ENCODE data around the gene PRR33.

- TF ChIP-seq REST (IDR thresholded peaks at IDR 0.05; ENCODE audit: low read depth, low read length) (no peak), CTCF (IDR thresholded peaks at IDR 0.05 in 2 of 3, conservative IDR thresholded peaks at IDR 0.05 in 1 of 3; ENCODE audit: control insufficient read depth in 2 of 3, extremely low read depth in 1 of 3, insufficient read depth in 1 of 3, low read depth in 3 of 3, low read length in 3 of 3) (no peak), MYC (IDR thresholded peaks at IDR 0.05; ENCODE audit: insufficient read depth, insufficient read length, insufficient replicate concordance, low read length, severe bottlenecking) (no peak), RAD21 (IDR thresholded peaks at IDR 0.05; ENCODE audit: insufficient read depth, low read depth, low read length) (no peak), PRDM15 (CRISPR knock-in tag; IDR thresholded peaks at IDR 0.05) (no peak), CBX3 (IDR thresholded peaks at IDR 0.05; ENCODE audit: borderline replicate concordance, low read depth) (no peak), MEF2B (IDR thresholded peaks at IDR 0.05; ENCODE audit: partially characterized antibody, poor library complexity, severe bottlenecking) (no peak), POLR2AphosphoS5 (IDR thresholded peaks at IDR 0.05; ENCODE audit: low read length) (no peak), POLR2A (IDR thresholded peaks at IDR 0.05; ENCODE audit: low read depth, low read length) (no peak), JUND (IDR thresholded peaks at IDR 0.05; ENCODE audit: low read depth, low read length) (no peak), ZZZ3 (IDR thresholded peaks at IDR 0.05; ENCODE audit: control insufficient read depth, insufficient read length, low read depth) (no peak), SRF (IDR thresholded peaks at IDR 0.05; ENCODE audit: low read depth in 2 of 2, low read length in 2 of 2) (no peak), BCL3 (IDR thresholded peaks at IDR 0.05; ENCODE audit: borderline replicate concordance, insufficient read depth, low read depth, low read length, poor library complexity, severe bottlenecking) (no peak)
These were observed 7.4 kb downstream of the PRR33 start for GRCh38 chr11:1884303-1884700.
